K562 (cell line): ENCODE data around the gene NR2F2. TPM values are rescaled to one million over a fixed set of nuclear protein-coding genes. Genes with fewer than 3 reads are reported as not detected.

Source experiments
- ASH1L ChIP-seq: fragments of 450-650 bp; IDR thresholded peaks from 2 replicates; pipeline ENCODE4 v1.6.1; 2018; ENCODE audit warnings: borderline replicate concordance, mild to moderate bottlenecking, low read depth; ENCODE audit not compliant: partially characterized antibody
- BMI1 ChIP-seq: fragments of 150-350 bp; IDR thresholded peaks from 2 replicates; pipeline ENCODE4 v1.6.1; 2014; ENCODE audit warnings: low read length
- CBX5 ChIP-seq: IDR thresholded peaks from 2 replicates; pipeline ENCODE4 v1.6.1; 2014; ENCODE audit warnings: low read depth, borderline replicate concordance
- ERF ChIP-seq: fragments of 450-650 bp; formaldehyde crosslinking; IDR thresholded peaks from 2 replicates; pipeline ENCODE4 v1.4.0; 2020; ENCODE audit warnings: mild to moderate bottlenecking, mixed read lengths
- MAFG ChIP-seq: fragments of 450-650 bp; conservative IDR thresholded peaks from 2 replicates; pipeline ENCODE4 v1.6.1; 2016; ENCODE audit warnings: missing genetic modification characterization, missing compliant biosample characterization
- MXI1 ChIP-seq: IDR thresholded peaks from 2 replicates; pipeline ENCODE4 v1.6.1; 2011; ENCODE audit warnings: low read depth, mild to moderate bottlenecking, improper control_type of control experiment, low read length
- NCOA2 ChIP-seq, 2 experiments: fragments of 450-650 bp; IDR thresholded peaks; 2 replicates each; pipeline ENCODE4 v1.6.1; 2018; ENCODE audit warnings: mild to moderate bottlenecking in 2 of 2, moderate library complexity in 1 of 2; ENCODE audit not compliant: partially characterized antibody in 2 of 2
- NFRKB ChIP-seq: fragments of 450-650 bp; IDR thresholded peaks from 2 replicates; pipeline ENCODE4 v1.6.1; 2016; ENCODE audit warnings: low read depth
- RB1 ChIP-seq: fragments of 450-650 bp; IDR thresholded peaks from 2 replicates; pipeline ENCODE4 v1.6.1; 2017; ENCODE audit warnings: low read depth, mild to moderate bottlenecking
- SIN3A ChIP-seq, 2 experiments: fragments of 150-350 bp in 1 of 2; IDR thresholded peaks; 2 replicates each; pipeline ENCODE4 v1.6.1; 2011 to 2016; ENCODE audit warnings: borderline replicate concordance in 2 of 2, low read depth in 2 of 2, low read length in 2 of 2, mild to moderate bottlenecking in 2 of 2, moderate library complexity in 2 of 2; ENCODE audit not compliant: control insufficient read depth in 1 of 2
- TRIM28 ChIP-seq: fragments of 450-650 bp; IDR thresholded peaks from 2 replicates; pipeline ENCODE4 v1.6.1; 2017
- ZBTB7A ChIP-seq: IDR thresholded peaks from 2 replicates; pipeline ENCODE4 v1.6.1; 2011; ENCODE audit warnings: low read depth, mild to moderate bottlenecking, low read length, moderate library complexity, borderline replicate concordance; ENCODE audit not compliant: control insufficient read depth
- ZNF57 ChIP-seq: fragments of 450-650 bp; formaldehyde crosslinking; IDR thresholded peaks from 2 replicates; pipeline ENCODE4 v1.4.0; 2020; ENCODE audit warnings: mild to moderate bottlenecking, moderate library complexity
- ZNF77 ChIP-seq: fragments of 250-450 bp; sonication (Bioruptor Pico); IDR thresholded peaks from 2 replicates; pipeline ENCODE4 v1.5.0; 2020
- polyA plus RNA-seq, 8 experiments: library from polyadenylated mRNA; depleted of rRNA in 4 of 8; stranded (reverse) in 5 of 8; unstranded in 3 of 8; fragments of >200 nt; fragmentation: Nextera tagmentation in 2 of 8; fragmentation: Illumina TruSeq in 1 of 8; extraction: Ambion mirVana in 2 of 8; extraction: Trizol in 1 of 8; gene quantifications; 2 replicates each; pipeline versions ENCODE4 v1.2.1 to v1.2.3, GENCODE V29; 2011 to 2014; ENCODE audit warnings: inconsistent platforms in 1 of 8, missing spikeins in 1 of 8
- total RNA-seq, 7 experiments: library from RNA; depleted of rRNA in 6 of 7; stranded (reverse); fragments of >200 nt in 6 of 7; fragmentation: Illumina TruSeq in 2 of 7; extraction: Trizol in 2 of 7; gene quantifications; 2 replicates each; pipeline versions ENCODE4 v1.2.1 to v1.2.3, GENCODE V29; 2011 to 2021; ENCODE audit warnings: low replicate concordance in 1 of 7
- TF ChIP-seq, protein P1 (sequence below): sonication (generic); formaldehyde crosslinking; IDR thresholded peaks from 2 replicates; pipeline ENCODE4 v1.8.0; 2023; ENCODE audit warnings: missing genetic modification reagents, mild to moderate bottlenecking, borderline replicate concordance
- TF ChIP-seq, protein P2 (sequence below): fragments of 250-450 bp; sonication (Bioruptor Pico); IDR thresholded peaks from 2 replicates; pipeline ENCODE4 v1.5.0; 2020; ENCODE audit warnings: mild to moderate bottlenecking, borderline replicate concordance
- TF ChIP-seq, protein P3 (sequence below): fragments of 250-450 bp; sonication (Bioruptor Pico); IDR thresholded peaks from 2 replicates; pipeline ENCODE4 v1.8.0; 2022; ENCODE audit warnings: inconsistent platforms

Gene NR2F2
- total and polyA plus RNA-seq, 9 of the 15 experiments (the other 6 are each of a cell fraction or from before 2014, with no cell fraction given), result 6.0 to 51.8 (median 11.1) TPM

DNA sequence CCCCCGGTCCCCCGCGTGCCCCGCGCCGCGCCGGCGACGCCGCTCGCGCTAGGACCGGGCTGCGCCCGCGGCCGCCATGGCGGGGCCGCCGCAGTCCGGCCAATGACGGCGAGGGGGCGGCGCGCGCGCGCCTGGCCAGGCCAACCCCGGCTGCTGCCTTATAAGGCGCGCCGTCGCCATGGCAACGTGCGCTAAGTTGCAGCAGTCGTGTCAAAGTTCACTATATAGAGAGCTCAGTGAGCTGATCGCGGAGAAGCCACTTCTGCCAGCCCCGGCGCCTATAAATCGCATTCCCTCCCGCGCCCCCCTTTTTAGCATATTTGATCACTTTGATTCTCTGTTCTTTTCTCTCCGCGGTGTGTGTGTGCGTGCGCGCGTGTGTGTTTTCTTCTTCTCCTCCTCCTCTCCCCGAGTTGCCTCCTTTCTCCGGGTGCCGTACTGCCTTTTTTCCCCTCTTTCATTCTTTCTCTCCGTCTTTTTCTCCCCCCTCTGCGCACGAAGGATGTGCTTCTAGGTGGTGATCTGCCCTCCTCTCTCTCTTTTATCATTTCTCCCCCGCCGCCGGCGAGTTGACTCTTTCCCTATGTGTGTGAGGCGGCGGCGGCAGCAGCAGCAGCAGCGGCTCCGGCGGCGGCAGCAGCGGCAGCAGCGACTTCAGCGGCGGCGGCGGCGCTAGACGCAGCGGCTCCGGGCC, at the start of gene NR2F2 (continued):
- TF ChIP-seq, protein P1, sequence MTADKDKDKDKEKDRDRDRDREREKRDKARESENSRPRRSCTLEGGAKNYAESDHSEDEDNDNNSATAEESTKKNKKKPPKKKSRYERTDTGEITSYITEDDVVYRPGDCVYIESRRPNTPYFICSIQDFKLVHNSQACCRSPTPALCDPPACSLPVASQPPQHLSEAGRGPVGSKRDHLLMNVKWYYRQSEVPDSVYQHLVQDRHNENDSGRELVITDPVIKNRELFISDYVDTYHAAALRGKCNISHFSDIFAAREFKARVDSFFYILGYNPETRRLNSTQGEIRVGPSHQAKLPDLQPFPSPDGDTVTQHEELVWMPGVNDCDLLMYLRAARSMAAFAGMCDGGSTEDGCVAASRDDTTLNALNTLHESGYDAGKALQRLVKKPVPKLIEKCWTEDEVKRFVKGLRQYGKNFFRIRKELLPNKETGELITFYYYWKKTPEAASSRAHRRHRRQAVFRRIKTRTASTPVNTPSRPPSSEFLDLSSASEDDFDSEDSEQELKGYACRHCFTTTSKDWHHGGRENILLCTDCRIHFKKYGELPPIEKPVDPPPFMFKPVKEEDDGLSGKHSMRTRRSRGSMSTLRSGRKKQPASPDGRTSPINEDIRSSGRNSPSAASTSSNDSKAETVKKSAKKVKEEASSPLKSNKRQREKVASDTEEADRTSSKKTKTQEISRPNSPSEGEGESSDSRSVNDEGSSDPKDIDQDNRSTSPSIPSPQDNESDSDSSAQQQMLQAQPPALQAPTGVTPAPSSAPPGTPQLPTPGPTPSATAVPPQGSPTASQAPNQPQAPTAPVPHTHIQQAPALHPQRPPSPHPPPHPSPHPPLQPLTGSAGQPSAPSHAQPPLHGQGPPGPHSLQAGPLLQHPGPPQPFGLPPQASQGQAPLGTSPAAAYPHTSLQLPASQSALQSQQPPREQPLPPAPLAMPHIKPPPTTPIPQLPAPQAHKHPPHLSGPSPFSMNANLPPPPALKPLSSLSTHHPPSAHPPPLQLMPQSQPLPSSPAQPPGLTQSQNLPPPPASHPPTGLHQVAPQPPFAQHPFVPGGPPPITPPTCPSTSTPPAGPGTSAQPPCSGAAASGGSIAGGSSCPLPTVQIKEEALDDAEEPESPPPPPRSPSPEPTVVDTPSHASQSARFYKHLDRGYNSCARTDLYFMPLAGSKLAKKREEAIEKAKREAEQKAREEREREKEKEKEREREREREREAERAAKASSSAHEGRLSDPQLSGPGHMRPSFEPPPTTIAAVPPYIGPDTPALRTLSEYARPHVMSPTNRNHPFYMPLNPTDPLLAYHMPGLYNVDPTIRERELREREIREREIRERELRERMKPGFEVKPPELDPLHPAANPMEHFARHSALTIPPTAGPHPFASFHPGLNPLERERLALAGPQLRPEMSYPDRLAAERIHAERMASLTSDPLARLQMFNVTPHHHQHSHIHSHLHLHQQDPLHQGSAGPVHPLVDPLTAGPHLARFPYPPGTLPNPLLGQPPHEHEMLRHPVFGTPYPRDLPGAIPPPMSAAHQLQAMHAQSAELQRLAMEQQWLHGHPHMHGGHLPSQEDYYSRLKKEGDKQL (CRISPR knock-in tag), result no peak
- TF ChIP-seq ZNF57 (CRISPR knock-in tag) (no peak), MAFG (no peak), NFRKB (peak; percentile 70; the same call in 1 of the 2 replicates), ERF (no peak), NCOA2 (IDR thresholded peaks at IDR 0.05; ENCODE audit: partially characterized antibody in 2 of 2) (no peak), CBX5 (no peak), ASH1L (peak; percentile 20), RB1 (peak; percentile 78), MXI1 (peak; percentile 87), BMI1 (peak; percentile 96), TRIM28 (0 out of 2 replicates have a peak, but pooled peaks have one; percentile 55), ZNF77 (no peak), SIN3A (IDR thresholded peaks at IDR 0.05; ENCODE audit: borderline replicate concordance in 2 of 2, control insufficient read depth in 1 of 2, low read depth in 2 of 2, low read length in 2 of 2) (peak; percentile 5 to 81; a peak in 1 of 4 replicates), ZBTB7A (no peak; the same call in 1 of the 2 replicates)
- TF ChIP-seq, protein P2, sequence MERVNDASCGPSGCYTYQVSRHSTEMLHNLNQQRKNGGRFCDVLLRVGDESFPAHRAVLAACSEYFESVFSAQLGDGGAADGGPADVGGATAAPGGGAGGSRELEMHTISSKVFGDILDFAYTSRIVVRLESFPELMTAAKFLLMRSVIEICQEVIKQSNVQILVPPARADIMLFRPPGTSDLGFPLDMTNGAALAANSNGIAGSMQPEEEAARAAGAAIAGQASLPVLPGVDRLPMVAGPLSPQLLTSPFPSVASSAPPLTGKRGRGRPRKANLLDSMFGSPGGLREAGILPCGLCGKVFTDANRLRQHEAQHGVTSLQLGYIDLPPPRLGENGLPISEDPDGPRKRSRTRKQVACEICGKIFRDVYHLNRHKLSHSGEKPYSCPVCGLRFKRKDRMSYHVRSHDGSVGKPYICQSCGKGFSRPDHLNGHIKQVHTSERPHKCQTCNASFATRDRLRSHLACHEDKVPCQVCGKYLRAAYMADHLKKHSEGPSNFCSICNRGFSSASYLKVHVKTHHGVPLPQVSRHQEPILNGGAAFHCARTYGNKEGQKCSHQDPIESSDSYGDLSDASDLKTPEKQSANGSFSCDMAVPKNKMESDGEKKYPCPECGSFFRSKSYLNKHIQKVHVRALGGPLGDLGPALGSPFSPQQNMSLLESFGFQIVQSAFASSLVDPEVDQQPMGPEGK (CRISPR knock-in tag), result no peak
- TF ChIP-seq, protein P3, sequence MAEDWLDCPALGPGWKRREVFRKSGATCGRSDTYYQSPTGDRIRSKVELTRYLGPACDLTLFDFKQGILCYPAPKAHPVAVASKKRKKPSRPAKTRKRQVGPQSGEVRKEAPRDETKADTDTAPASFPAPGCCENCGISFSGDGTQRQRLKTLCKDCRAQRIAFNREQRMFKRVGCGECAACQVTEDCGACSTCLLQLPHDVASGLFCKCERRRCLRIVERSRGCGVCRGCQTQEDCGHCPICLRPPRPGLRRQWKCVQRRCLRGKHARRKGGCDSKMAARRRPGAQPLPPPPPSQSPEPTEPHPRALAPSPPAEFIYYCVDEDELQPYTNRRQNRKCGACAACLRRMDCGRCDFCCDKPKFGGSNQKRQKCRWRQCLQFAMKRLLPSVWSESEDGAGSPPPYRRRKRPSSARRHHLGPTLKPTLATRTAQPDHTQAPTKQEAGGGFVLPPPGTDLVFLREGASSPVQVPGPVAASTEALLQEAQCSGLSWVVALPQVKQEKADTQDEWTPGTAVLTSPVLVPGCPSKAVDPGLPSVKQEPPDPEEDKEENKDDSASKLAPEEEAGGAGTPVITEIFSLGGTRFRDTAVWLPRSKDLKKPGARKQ (CRISPR knock-in tag), result no peak
